Kidney tubule cell (primary cell): ENCODE results near the gene CAPN7.

Experiments
- DNase-seq: peaks from one replicate; pipeline ENCODE4 v3.0.0-alpha.2; 2018; ENCODE audit warnings: low spot score

CAPN7 gene

DNA sequence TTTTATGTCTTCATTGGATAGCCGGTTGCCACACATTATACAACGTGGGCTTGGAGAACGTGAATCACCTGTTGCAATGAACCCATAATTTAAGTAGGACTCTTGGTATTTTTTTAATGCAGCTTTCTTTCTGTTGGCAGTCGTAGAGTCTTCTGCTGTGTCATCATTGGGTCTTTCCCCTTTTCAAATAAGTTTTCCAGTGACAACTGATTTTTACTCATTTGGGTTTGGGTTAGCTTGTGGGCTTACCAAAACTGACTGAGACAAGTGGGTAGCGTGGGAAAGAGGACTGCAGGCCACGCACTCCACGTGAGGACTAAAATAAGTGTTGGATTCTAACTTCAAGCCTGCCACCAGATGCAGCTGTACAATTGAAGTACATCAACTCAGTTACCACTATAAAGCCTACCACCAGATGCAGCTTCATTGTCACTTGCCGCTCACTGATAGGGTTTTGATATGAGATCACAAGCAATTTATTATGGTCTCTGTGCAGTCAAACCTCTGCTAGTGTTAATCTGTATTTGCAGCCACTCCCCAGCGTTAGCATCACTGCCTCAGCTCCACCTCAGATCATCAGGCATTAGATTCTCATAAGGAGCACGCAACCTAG lies 6.4 kb upstream of the CAPN7 start:
- no peak for DNase-seq

DNA sequence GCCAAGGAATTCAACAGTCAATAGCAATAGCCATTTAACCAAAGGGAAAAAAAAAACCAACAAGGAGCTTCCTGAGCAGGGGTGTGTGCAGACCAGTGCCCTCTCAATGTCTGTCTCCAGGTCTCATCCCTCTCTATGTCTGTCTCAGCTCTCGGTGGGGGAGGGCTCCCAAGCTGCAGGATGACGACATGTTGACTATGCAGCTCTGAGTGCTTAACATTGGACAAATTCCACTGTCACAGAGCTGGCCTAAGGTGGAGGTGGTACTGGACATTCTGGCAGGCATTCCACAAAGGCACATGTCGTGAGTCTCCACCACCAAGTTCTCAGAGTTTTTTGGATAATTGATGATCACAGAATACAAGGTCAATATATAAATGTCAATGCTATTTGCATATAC lies 2.0 kb upstream of the CAPN7 start:
- DNase-seq: peak; percentile 79

DNA sequence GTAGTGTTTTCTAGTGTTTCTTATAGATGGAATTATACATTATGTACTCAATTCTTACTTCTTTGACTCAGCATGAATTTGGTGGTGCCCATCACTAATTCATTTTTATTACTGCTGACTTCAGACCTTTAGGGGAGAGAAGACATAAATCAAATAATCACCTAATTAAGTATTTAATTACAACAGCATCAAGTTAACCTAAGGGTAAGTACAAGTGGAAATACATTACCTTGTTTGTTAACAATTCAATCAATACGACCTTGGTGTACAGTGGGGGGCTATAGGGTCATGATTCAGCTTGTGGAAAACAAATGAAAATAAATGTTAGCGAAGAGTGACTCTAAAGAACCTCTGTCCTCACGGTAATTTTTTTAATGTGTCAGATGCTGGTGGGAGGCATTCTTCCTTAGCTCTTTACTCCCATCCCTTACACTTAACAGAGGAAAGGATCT lies 538 bp upstream of the CAPN7 start:
- no peak for DNase-seq

DNA sequence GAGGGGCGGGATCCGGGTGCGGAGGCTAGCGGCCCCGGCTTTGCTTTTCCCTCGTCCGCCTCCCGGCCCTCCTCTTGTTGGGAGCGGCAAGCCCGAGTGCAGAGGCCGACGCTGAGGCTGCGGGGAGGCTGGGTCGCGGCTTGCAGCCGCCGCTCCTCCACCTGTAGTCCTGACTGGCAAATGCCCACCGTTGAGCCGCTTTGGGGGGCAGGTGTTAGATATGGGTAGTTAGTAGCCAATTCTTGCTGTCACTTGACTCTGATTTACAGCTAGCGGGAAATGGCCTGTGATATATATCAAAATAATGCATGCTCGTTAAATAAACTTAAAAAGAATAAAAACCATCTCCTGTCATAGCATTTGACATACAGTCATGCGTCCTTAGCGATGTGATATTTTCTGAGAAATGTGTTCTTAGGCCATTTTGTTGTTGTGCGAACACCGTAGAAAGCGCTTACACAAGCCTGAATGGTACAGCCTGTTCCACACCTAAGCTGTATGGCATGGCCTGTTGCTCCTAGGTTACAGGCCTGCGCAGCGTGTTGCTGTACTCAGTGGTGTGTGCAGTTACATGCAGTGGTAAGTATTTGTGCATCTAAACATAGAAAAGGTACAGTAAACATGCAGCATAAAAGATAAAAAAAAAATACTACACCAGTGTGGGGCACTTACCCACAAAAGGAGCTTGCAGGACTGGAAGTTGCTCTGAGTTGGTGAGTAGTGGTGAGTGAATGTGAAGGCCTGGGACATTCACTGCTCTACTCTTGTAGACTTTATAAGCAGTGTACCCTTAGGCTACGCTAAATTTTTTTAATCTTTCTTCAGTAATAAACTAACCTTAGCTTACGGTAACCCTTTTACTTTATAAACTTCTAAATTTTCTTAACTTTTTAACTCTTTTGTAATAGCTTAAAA lies 873 bp downstream of the CAPN7 start:
- peak; percentile 55 for DNase-seq

DNA sequence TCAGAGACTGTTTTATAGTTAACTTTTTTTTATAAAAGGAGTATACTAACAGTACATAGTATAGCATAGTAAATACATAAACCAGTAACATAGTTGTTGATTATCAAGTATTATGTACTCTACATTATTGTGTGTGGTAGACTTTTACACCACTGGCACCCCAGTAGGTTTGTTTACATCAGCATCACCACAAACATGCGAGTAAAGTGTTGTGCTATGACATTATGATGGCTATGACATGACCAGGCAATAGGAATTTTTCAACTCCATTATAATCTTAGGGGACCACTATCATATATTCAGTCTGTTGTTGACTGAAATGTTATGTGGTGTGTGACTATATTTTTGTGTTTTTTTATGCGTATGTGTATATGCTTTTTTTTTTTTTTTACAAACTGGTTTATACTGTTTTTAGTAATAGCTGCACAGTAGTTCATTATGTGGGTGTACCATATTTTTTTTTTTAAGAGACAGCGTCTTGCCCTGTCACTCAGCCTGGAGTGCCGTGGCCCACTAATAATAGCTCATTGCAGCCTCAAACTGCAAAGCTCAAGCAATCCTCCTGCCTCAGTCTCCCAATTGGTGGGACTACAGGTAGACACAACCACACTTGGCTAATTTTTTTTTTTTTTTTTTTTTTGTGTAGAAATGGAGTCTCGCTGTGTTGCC lies 1.9 kb downstream of the CAPN7 start:
- DNase-seq: no peak

DNA sequence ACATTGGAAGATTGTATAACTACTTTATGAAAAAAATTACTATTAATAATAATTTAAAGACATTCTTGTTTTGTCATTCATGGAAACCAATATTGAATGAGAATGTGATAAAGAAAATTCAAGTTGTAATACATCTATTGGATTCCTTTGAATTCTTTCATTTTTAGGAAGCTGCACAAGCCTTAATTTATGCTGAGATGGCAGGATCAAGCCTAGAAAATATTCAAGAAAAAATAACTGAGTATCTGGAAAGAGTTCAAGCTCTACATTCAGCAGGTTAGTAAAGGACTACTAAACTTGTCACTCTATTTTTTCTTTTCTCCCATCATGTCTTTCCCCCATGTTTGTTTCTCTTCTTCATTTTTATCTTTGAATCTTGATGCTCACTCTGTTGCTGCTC lies 5.9 kb downstream of the CAPN7 start:
- DNase-seq: no peak

DNA sequence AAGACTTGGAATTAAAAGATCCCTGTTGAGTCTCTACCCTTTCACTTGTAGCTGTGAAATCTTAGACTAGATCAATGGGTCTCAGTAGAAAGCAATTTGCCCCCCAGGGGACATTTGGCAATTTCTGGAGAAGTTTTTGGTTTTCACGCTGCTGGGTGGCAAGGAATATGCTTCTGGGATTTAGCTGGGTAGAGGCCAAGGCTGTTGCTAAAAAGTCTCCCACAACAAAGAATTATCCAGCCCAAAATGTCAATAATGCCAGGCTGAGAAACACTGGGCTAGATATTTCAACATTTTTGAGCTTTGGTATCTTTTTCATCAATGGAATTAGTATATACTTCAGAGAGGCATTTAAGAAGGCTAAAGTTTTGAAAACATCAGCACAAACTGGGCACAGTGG lies 8.7 kb downstream of the CAPN7 start:
- DNase-seq: no peak

DNA sequence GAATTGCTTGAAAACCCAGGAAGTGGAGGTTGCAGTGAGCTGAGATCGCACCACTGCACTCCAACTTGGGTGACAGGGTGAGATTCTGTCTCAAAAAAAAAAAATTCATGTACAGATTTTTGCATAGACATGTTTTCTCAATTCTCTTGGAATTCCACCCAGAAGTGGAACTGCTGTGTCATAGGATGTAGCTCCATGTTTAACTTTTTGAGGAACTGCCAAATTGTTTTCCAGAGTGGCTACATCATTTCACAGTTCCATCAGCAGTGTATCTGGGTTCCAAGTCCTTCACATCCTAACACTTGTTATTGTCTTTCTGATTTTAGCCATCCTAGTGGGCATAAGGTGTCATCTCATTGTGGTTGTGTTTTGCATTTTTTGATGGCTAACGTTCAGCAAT lies 9.9 kb downstream of the CAPN7 start:
- no peak for DNase-seq

DNA sequence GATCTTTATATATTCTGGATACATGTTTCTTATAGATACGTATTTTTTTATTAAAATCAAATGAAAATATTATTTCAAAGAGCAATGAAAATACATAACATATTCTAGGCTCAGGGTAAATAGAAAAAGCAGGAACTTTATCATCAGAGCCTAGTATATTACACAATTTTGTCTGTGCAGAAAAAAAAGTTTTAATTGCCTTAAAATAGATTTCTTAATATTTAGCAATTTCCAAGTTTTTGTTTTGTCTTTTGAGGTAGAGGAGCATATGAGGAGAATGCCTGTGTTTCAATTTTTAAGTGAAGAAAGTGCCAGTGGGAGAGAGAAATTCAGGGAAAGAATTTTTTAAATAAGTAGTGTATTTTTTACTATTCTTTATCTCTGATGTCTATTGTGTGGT lies 10.5 kb downstream of the CAPN7 start:
- DNase-seq: no peak

DNA sequence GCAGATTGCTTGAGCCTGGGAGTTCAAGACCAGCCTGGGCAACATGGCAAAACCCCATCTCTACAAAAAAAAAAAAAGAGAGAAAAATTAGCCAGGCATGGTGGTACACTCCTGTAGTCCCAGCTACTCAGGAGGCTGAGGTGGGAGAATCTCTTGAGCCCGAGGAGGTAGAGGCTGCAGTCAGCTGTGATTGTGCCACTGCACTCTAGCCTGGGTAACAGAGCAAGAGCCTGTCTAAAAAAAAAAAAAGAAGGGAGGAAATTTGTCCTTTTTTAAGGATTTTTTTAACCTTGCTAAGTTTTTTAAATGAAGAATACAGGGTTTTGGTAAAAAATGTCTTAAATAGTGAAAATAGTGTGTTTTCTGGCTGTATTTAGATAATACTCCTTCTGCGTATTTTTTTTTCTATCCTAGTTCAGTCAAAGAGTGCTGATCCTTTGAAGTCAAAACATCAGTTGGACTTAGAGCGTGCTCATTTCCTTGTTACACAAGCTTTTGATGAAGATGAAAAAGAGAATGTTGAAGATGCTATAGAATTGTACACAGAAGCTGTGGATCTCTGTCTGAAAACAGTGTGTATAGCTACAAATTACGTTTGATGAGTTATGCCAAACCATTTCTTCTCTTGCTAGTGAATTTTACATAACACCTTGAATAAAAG lies 11.1 kb downstream of the CAPN7 start:
- DNase-seq: no peak

DNA sequence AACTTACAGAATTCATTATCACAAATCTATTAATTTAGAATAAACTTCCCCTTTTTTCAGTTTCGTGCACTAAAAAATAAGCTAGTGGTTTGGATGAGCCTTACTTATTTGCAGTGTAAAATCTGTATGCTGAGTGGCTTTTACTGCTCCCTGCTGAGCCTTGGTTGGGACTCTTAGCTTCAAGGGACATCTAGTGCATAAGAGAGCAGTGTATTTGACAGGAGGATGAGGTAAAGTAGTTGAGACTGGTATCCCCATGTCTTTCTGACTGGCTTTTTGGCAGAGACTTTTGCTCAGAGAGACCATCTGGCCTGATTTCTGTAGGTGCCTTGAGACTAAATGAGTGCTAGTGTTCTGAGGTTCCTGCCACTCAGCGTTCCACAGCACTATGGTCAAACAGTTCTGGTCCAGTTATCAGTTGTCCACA lies 11.8 kb downstream of the CAPN7 start:
- DNase-seq: no peak

DNA sequence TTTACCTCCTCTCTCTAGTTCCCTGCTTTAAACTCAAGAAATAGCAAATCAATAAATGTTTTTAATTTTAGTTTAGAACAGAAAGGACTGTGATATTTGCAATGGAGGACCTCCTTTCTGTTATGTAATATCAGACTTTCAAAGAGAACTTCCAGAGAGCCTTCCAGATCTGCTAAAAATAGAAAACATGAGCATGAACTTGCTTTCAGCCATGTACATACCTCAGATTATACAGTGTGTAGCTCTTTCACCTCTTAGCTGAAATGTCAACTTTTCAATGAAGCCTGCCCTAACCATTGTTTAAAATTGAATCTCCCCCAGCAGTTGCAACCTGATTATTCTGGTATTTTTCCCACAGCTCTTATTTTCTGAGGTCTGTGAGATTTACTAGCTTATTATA lies 12.6 kb downstream of the CAPN7 start:
- DNase-seq: no peak

DNA sequence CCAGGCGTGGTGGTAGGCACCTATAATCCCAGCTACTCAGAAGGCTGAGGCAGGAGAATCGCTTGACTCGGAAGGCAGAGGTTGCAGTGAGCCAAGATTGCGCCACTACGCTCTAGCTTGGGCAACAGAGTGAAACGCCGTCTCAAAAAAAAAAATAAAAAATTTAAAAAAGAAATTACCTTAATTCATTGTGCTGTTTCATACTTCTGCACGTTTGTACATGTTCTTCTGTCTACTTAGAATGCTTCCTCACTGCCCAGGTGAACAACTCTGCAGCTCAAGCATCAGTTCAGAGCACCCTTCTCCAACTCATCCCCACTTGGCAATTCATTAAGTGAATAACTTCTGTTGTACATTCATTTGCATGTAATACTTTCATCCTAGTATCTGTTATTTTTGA lies 14.0 kb downstream of the CAPN7 start:
- DNase-seq: no peak

DNA sequence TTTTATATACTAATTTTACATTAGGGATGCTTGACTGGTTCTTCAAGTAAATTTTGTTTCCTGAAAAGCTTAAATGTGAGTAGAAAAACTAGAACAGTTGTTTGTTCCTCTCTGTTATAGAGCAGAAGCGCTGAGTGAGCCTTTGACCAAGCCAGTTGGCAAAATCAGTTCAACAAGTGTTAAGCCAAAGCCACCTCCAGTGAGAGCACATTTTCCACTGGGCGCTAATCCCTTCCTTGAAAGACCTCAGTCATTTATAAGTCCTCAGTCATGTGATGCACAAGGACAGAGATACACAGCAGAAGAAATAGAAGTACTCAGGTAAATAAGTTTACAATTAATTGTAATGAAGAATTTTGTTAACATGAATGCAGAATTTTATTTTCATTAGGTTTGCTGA lies 14.6 kb downstream of the CAPN7 start:
- DNase-seq: no peak

DNA sequence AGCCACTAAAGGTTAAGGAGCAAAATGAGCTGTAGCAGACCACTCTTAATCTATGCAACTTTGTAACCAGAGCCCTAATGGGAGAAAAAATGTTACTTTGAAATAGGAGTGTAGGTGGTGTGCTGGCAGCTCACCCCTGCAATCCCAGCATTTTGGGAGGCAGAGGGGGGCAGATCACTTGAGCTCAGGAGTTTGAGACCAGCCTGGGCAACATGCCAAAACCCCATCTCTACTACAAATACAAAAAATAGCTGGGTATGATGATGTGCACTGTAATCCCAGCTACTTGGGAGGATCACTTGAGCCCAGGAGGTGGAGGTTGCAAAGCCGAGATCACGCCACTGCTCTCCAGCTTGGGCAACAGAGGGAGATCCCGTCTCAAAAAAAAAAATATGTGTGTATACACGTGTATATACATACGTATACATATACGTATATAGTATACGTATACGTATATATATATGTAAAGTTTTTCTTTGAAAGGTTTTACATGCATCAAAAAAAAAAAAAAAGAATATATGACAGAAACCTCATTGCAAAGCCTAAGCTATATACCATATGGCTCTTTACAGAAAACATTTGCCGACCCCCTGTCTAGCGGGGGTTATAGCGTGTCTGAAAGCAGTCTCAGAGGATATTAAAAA lies 15.7 kb downstream of the CAPN7 start:
- DNase-seq: no peak

DNA sequence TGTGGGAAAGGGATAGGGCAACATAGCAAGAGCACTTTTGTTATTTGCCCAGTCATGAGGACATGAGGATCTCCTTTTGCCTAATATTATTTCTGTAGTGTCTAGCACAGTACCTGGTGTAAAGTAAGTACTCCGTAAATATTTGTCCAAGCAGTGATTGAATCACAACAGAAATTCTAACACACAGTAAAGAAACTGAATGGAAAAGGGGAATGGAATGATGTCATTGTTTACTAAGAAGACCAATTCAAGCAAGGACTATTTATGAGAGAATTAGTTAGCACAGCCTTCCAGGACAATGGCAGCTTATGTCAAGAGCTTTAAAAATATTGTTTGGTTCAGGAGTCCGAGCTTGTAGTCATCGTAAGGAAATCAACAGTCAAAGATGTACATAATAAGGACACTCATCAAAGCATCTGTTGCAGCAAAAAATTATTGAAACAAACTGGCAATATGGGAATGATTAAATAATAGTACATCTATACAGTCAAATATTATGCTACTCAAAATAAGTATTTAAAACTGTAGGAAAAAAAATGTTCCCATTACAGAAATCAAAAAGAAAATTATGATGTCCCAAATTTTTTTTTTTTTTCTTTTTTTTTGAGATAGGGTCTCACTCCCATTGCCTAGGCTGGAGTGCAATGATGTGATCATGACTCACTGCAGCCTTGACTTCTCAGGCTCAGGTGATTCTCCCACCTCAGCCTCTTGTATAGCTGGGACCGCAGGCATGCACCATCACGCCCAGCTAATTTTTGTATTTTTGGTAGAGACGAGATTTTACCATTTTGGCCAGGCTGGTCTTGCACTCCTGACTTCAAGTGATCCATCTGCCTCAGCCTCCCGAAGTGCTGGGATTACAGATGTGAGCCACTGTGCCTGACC lies 17.9 kb downstream of the CAPN7 start:
- DNase-seq: peak; percentile 4

DNA sequence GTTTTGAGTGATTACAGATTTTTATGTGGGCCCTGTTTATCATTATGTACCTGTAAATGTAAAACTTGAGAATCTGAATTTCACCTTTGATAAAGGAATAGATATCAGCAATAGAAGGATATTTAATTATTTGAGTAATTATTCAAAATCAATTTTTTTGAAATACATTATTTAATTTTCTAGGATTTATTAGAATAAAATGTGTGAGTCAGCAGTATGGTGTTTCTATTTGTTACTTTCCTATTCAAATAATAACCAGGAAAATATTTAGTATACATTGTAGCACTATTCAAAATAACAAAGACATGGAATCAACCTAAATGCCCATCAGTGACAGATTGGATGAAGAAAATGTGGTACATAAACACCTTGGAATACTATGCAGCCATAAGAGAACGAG lies 22.1 kb downstream of the CAPN7 start:
- no peak for DNase-seq

DNA sequence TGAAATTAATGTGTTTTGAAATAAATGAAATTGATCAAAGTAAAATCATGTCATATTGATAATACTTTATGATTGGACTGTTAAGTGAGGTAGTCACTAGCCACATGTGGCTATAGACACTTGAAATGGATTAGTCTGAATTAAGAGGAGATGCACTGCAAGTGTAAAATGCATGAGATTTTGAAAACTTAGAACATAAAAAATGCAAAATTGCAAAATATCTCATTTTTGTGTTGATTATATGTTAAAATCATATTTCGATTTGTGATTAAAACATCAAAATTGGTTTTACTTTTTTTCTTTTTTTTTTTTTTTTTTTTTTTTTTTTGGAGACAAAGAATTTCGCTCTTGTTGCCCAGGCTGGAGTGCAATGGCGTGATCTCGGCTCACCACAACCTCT lies 23.2 kb downstream of the CAPN7 start:
- no peak for DNase-seq

DNA sequence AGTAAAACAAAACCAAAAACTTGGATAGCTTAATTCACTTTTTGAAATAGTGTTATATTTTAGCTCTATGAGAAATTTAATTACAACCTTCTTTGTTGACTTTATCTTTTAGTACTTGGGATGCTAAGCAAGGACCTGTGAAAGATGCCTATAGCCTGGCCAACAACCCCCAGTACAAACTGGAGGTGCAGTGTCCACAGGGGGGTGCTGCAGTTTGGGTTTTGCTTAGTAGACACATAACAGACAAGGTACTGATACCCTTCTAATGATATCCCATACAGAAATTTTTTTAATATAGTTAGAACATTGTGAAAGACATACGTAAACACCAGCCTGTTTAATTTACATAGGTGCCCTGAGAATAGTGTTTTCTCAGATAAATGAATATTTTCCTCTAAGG lies 35.3 kb downstream of the CAPN7 start:
- DNase-seq: peak; percentile 6

DNA sequence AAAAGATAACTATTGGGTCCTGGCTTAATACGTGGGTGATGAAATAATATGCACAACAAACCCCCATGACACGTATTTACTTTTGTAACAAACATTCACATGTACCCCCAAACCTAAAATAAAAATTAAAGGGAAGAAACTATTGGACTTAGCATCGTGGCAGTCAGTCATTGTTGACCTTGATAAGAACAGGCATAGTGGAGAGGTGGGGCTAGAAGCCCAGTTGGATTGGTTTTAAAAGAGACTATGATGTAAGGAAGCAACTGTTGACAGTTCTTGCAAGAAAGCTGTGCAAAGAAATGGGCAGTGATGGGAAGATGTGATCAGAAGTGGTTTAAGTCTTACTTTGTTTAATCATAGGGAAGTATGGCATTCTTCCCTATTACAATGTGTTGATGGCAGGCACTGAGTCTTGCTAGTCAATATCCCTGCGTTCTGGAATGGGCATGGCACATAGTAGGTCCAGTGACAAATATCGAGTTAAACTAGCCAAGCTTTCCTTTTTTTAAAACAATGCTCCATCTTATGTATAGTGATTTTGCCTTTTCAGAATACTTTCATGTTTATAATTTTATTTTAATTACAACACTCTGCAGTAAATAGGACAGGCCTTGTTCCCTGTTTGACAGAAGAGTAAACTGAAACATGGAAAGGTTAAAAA lies 37.9 kb downstream of the CAPN7 start:
- DNase-seq: no peak
